Mucosa of rectum (tissue), 2 donors: ENCODE results near the gene ITPRIPL1.

Experiments
- H3K27ac ChIP-seq, 2 donors: one replicate each; pipeline ENCODE4 v1.7.0; 2013; ENCODE audit warnings: inconsistent platforms in 2 of 2, low read depth in 2 of 2, low read length in 2 of 2
- H3K27me3 ChIP-seq, 2 donors: one replicate each; pipeline ENCODE4 v1.7.0; 2013; ENCODE audit warnings: low read length in 2 of 2; ENCODE audit not compliant: control insufficient read depth in 2 of 2, insufficient read depth in 2 of 2
- H3K36me3 ChIP-seq, 2 donors: one replicate each; pipeline ENCODE4 v1.7.0; 2013; ENCODE audit warnings: low read length in 2 of 2; ENCODE audit not compliant: control insufficient read depth in 2 of 2, insufficient read depth in 2 of 2
- H3K4me1 ChIP-seq, 2 donors: one replicate each; pipeline ENCODE4 v1.7.0; 2013; ENCODE audit warnings: low read length in 2 of 2, mild to moderate bottlenecking in 1 of 2; ENCODE audit not compliant: control insufficient read depth in 2 of 2, insufficient read depth in 2 of 2
- H3K4me3 ChIP-seq, 2 donors: one replicate each; pipeline ENCODE4 v1.7.0; 2013; ENCODE audit warnings: low read length in 2 of 2
- H3K9ac ChIP-seq, 2 donors: one replicate each; pipeline ENCODE4 v1.7.0; 2013; ENCODE audit warnings: low read length in 2 of 2, low read depth in 1 of 2, mild to moderate bottlenecking in 1 of 2
- H3K9me3 ChIP-seq, 2 donors: one replicate each; pipeline ENCODE4 v1.7.0; 2013; ENCODE audit warnings: low read length in 2 of 2; ENCODE audit not compliant: control insufficient read depth in 2 of 2
- donor health status: healthy.
- donor health status: Normal muscosa, but diverticular disease.

The ITPRIPL1 gene

GRCh38 chr2:96320326-96320725 lies 4.8 kb upstream of the ITPRIPL1 start:
- Histone ChIP-seq H3K27me3 (peaks cover 22 to 27% of the 10 kb centered on the region in 2 donors), H3K9ac (no peak overlapping the region), H3K27ac (no peak overlapping the region), H3K4me1 (peaks cover 3 to 12% of the 10 kb centered on the region in 2 donors), H3K4me3 (no peak overlapping the region), H3K9me3 (no peaks in the 10 kb centered on the region), H3K36me3 (no peaks in the 10 kb centered on the region)

GRCh38 chr2:96320728-96321622 lies 4.1 kb upstream of the ITPRIPL1 start:
- Histone ChIP-seq H3K4me3 (peak overlapping the region; percentile 58 to 74), H3K36me3 (no peaks in the 10 kb centered on the region), H3K27me3 (peaks cover 22 to 28% of the 10 kb centered on the region in 2 donors), H3K9me3 (no peaks in the 10 kb centered on the region), H3K4me1 (peaks cover 7 to 12% of the 10 kb centered on the region in 2 donors), H3K27ac (peak overlapping the region; percentile 35 to 67), H3K9ac (peak overlapping the region; percentile 57 to 60)

GRCh38 chr2:96323849-96324248 lies 1.3 kb upstream of the ITPRIPL1 start:
- peaks cover 7 to 17% of the 10 kb centered on the region in 2 donors for H3K4me1 ChIP-seq
- H3K4me3 ChIP-seq, result no peak overlapping the region
- no peaks in the 10 kb centered on the region for H3K9me3 ChIP-seq
- no peak overlapping the region for H3K9ac ChIP-seq
- no peaks in the 10 kb centered on the region for H3K36me3 ChIP-seq
- H3K27me3 ChIP-seq, result peaks cover 18 to 30% of the 10 kb centered on the region in 2 donors
- no peak overlapping the region for H3K27ac ChIP-seq

GRCh38 chr2:96324721-96325040 lies 436 bp upstream of the ITPRIPL1 start:
- H3K9ac ChIP-seq, result peak overlapping the region; percentile 44 to 65
- H3K4me3 ChIP-seq, result peak overlapping the region; percentile 46 to 70
- H3K9me3 ChIP-seq, result no peaks in the 10 kb centered on the region
- no peaks in the 10 kb centered on the region for H3K36me3 ChIP-seq
- H3K4me1 ChIP-seq, result peaks cover 7 to 17% of the 10 kb centered on the region in 2 donors
- peaks cover 13 to 30% of the 10 kb centered on the region in 2 donors for H3K27me3 ChIP-seq
- peak overlapping the region; percentile 16 to 44 for H3K27ac ChIP-seq

- Histone ChIP-seq H3K36me3 (no peaks in the 10 kb centered on the region), H3K4me3 (peak overlapping the region; percentile 46 to 70), H3K9ac (peak overlapping the region; percentile 65), H3K27me3 (peaks cover 11 to 22% of the 10 kb centered on the region in 2 donors), H3K27ac (peak overlapping the region; percentile 20 to 38), H3K4me1 (peaks cover 7 to 17% of the 10 kb centered on the region in 2 donors), H3K9me3 (no peaks in the 10 kb centered on the region)
Measured at GRCh38 chr2:96325884-96326255, 753 bp downstream of the ITPRIPL1 start.

GRCh38 chr2:96326564-96326963 lies 1.4 kb downstream of the ITPRIPL1 start:
- no peak overlapping the region for H3K9ac ChIP-seq
- no peaks in the 10 kb centered on the region for H3K36me3 ChIP-seq
- no peaks in the 10 kb centered on the region for H3K9me3 ChIP-seq
- H3K27me3 ChIP-seq, result peaks cover 9 to 19% of the 10 kb centered on the region in 2 donors
- H3K4me1 ChIP-seq, result peaks cover 7 to 11% of the 10 kb centered on the region in 2 donors
- H3K4me3 ChIP-seq, result no peak overlapping the region
- H3K27ac ChIP-seq, result peak overlapping the region in 1 of 2 donors; percentile 38

- peaks cover 7 to 19% of the 10 kb centered on the region in 2 donors for H3K27me3 ChIP-seq
- no peaks in the 10 kb centered on the region for H3K36me3 ChIP-seq
- H3K9me3 ChIP-seq, result no peaks in the 10 kb centered on the region
- no peak overlapping the region for H3K9ac ChIP-seq
- H3K4me1 ChIP-seq, result peaks cover 5 to 7% of the 10 kb centered on the region in 2 donors
- no peak overlapping the region for H3K4me3 ChIP-seq
- no peak overlapping the region for H3K27ac ChIP-seq
Measured at GRCh38 chr2:96326990-96327820, 2.1 kb downstream of the ITPRIPL1 start.

- no peak overlapping the region for H3K9ac ChIP-seq
- H3K27me3 ChIP-seq, result peaks cover 5 to 13% of the 10 kb centered on the region in 2 donors
- H3K9me3 ChIP-seq, result no peaks in the 10 kb centered on the region
- peaks cover 5 to 8% of the 10 kb centered on the region in 2 donors for H3K4me1 ChIP-seq
- no peak overlapping the region for H3K4me3 ChIP-seq
- no peaks in the 10 kb centered on the region for H3K36me3 ChIP-seq
- no peak overlapping the region for H3K27ac ChIP-seq
Measured at GRCh38 chr2:96329456-96329855, 4.3 kb downstream of the ITPRIPL1 start.

GRCh38 chr2:96329874-96330273 lies 4.8 kb downstream of the ITPRIPL1 start:
- Histone ChIP-seq H3K4me1 (peaks cover 9 to 10% of the 10 kb centered on the region in 2 donors), H3K27ac (no peak overlapping the region), H3K36me3 (no peaks in the 10 kb centered on the region), H3K9me3 (no peaks in the 10 kb centered on the region), H3K27me3 (peaks cover 1 to 11% of the 10 kb centered on the region in 2 donors), H3K4me3 (no peak overlapping the region), H3K9ac (no peak overlapping the region)

- no peak overlapping the region for H3K4me3 ChIP-seq
- no peaks in the 10 kb centered on the region for H3K36me3 ChIP-seq
- peaks cover 10 to 11% of the 10 kb centered on the region in 2 donors for H3K4me1 ChIP-seq
- no peak overlapping the region for H3K27ac ChIP-seq
- H3K9me3 ChIP-seq, result no peaks in the 10 kb centered on the region
- no peak overlapping the region for H3K9ac ChIP-seq
- peaks cover 0 to 8% of the 10 kb centered on the region in 2 donors for H3K27me3 ChIP-seq
Measured at GRCh38 chr2:96330407-96330806, 5.3 kb downstream of the ITPRIPL1 start.
